OCI-LY1 (cell line): ENCODE results near the gene CACNG3.

ENCODE experiments used
- CTCF ChIP-seq: fragments of 200-600 bp; sonication (generic), shearing (Covaris generic); IDR thresholded peaks from 2 replicates; pipeline ENCODE4 v1.5.1; 2017; ENCODE audit warnings: mild to moderate bottlenecking, antibody characterized with exemption, low read length, moderate library complexity, mixed read lengths
- EZH2 ChIP-seq: fragments of 200-600 bp; sonication (generic), shearing (Covaris generic); IDR thresholded peaks from 2 replicates; pipeline ENCODE4 v1.8.0; 2017; ENCODE audit warnings: borderline replicate concordance, mixed run types, mild to moderate bottlenecking, antibody characterized with exemption, low read length, moderate library complexity, mixed read lengths

DNA sequence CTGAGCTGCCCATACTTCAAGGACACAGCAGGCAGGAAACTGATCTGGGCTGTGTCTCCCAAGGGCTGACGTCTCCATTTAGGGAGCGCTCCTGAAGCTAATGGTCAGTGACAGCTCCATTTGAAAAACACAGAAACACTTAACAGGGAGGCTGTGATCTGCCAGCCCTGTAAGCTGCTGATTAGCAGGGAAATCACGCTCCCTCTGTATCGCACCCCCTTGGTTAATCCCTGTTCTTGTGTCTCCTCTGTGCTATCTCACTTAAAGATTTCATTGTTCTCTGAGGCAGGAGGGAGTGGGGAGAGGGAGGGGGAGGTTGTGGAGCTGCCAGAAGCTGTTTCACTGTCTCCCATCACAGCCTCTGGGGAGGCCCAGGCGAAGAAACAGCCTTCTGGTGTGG lies 47.4 kb upstream of the CACNG3 start:
- TF ChIP-seq CTCF = no peak
- TF ChIP-seq EZH2 = no peak
